ENCODE results near the gene METTL9.
"Not testable (repeated sequence)": the region's sequence is repeated elsewhere in the genome, so short reads cannot be mapped to it uniquely, and the experiment has no call there.

The METTL9 gene

GRCh38 chr16:21599122-21600030 lies at the start of gene METTL9:
Gene METTL9 (plus strand): TSS chr16:21599577. CDS start chr16:21599734, 157 bp downstream.
- peak within 1 kb of the TSS; percentile 86 for H3K27ac ChIP-seq
- TF ChIP-seq ZFX (IDR thresholded peaks at IDR 0.05; ENCODE audit: borderline replicate concordance) = no peak
- TF ChIP-seq, protein P1, sequence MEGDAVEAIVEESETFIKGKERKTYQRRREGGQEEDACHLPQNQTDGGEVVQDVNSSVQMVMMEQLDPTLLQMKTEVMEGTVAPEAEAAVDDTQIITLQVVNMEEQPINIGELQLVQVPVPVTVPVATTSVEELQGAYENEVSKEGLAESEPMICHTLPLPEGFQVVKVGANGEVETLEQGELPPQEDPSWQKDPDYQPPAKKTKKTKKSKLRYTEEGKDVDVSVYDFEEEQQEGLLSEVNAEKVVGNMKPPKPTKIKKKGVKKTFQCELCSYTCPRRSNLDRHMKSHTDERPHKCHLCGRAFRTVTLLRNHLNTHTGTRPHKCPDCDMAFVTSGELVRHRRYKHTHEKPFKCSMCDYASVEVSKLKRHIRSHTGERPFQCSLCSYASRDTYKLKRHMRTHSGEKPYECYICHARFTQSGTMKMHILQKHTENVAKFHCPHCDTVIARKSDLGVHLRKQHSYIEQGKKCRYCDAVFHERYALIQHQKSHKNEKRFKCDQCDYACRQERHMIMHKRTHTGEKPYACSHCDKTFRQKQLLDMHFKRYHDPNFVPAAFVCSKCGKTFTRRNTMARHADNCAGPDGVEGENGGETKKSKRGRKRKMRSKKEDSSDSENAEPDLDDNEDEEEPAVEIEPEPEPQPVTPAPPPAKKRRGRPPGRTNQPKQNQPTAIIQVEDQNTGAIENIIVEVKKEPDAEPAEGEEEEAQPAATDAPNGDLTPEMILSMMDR (IDR thresholded peaks at IDR 0.05) = 0 out of 2 replicates have a peak, but pooled peaks have one; percentile 17

DNA sequence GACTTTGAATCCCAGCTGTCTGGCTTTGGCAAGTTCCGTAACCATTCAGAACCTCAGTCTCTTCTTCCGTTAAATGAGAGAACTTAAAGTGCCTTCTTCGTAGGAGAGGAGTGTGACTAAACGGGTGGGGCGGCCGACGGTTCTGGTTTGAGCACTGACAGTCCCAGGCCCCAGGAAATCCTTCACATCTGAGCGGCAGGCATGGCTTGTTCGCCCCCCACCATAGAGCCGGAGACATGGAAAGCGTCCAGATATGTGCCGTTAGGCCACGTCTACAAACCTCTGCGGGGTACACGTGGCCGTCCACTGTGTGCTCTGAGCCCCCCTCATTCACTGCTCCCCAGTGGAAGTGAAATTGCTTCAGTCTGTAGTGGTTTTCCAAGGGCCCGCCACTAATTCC lies 49.4 kb upstream of the METTL9 start:
- not testable (repeated sequence) for H3K27ac ChIP-seq

GRCh38 chr16:21550435-21550834 lies 48.9 kb upstream of the METTL9 start:
- not testable (repeated sequence) for H3K27ac ChIP-seq

DNA sequence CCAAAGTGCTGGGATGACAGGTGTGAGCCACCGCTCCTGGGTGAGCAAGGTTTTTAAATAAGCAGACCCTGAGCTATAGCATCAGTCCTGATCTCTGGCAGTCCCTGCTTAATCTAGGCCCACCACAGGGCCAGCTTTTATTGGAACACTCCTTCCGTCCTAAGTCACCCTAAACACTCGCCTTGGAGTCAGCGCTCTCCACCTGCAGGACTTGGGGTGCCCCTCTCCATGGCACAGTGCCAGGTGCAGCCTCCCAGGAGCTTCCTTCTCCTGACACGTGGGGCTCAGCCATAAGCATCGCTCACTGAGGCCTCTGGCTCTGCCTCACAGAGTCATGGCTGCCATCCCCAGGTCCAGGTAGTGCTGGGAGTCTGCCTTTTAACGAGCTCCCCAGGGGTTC lies 48.3 kb upstream of the METTL9 start:
- not testable (repeated sequence) for H3K27ac ChIP-seq

- not testable (repeated sequence) for H3K27ac ChIP-seq
These were observed 47.8 kb upstream of the METTL9 start for GRCh38 chr16:21551600-21551999.

- H3K27ac ChIP-seq = not testable (repeated sequence)
These were observed 45.7 kb upstream of the METTL9 start for GRCh38 chr16:21553481-21554296.

DNA sequence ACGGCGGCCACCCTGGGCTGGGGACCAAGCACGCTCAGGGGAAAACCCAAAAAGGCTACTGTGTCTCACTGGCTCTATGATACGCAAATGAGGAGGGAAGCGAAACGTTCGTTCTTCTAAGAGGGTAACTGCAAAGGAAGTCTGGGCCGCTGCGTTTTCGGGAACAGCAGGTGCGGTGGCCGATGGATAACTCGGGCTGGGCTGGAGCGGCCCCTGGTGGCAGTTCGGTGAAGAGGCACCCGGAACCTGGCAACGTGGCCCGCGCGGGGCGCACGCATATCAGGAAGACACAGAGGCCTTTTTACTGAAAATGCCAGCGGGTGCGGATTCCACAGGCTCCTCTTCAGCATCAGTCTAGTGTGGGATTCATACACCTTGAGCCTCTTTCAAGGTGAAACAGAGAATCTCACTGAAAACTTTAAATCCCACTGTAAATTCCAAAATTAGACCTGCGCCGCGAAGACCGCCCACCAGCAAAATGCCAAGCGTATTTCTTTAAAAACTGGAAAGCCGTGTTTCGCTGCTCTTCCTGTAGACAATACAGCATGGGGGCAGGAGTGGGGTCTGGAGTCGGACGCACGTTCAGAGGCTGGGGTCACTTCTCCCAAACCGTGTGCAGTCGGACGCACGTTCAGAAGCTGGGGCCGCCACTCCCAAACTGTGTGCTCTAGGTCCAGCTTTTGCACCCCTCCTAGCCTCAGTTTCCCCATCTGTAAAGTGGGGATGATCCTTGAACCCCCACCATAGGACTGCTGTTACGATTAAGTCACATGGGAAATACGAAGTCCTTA lies 44.4 kb upstream of the METTL9 start:
- TF ChIP-seq ZFX (IDR thresholded peaks at IDR 0.05; ENCODE audit: borderline replicate concordance) = no peak
- TF ChIP-seq, protein P1 (IDR thresholded peaks at IDR 0.05) = peak; percentile 100
- H3K27ac ChIP-seq = no peak overlapping the region

GRCh38 chr16:21555621-21556020 lies 43.8 kb upstream of the METTL9 start:
- not testable (repeated sequence) for H3K27ac ChIP-seq

DNA sequence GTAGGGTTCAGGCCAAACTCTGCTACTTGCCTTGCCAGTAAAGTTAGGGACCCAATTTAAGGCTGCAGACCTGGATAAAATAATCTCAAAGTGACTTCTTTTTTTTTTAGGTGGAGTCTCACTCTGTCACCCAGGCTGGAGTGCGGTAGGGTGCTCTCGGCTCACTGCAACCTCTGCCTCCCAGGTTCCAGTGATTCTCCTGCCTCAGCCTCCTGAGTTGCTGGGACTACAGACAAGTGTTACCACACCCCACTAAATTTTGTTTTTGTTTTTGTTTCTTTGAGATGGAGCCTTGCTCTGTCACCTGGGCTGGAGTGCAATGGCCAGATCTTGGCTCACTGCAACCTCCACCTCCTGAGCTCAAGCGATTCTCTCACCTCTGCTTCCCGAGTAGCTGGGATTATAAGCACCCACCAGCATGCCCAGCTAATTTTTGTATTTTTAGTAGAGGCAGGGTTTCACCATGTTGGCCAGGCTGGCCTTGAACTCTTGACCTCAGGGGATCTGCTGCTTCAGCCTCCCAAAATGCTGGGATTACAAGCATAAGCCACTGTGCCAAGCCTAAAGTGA lies 43.3 kb upstream of the METTL9 start:
- not testable (repeated sequence) for H3K27ac ChIP-seq

DNA sequence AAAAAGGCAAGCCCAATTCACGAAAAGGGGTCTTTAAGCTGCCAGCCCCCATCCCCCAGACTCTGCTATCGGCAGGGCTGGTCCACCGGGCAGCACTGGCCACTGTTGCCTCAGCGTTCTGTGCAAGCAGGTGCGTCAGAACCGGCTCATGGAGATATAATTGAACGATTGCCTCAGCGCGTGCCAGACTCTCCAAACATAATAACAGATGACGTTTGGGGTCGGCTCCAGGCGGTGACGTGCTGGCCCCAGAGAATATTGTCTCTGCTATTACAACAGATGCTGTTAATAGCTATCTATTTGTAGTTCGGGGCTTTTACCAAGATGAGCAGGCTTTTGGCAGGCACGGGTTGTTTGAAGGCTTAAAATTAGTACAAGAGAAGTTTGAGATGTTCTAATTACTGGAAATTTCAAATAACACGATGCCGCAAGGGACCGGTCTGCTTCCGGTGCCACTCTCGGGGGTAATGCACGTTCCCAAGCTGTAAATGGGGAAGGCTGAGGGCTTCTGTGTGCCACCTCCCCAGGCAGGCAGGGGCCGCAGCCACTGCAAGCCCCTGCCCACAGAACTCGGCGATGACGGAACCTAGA lies 42.6 kb upstream of the METTL9 start:
- not testable (repeated sequence) for H3K27ac ChIP-seq

- H3K27ac ChIP-seq = no peak overlapping the region
- TF ChIP-seq ZFX (IDR thresholded peaks at IDR 0.05; ENCODE audit: borderline replicate concordance) = no peak
- TF ChIP-seq, protein P1 (IDR thresholded peaks at IDR 0.05) = no peak
These were observed 38.9 kb upstream of the METTL9 start for GRCh38 chr16:21560462-21560861.
